A549 (cell line): ENCODE measurements around the gene MSI2.

Source experiments
- BHLHE40 ChIP-seq: IDR thresholded peaks from 2 replicates; pipeline ENCODE4 v1.6.1; 2012; ENCODE audit warnings: low read depth, low read length, inconsistent platforms
- HDAC2 ChIP-seq: fragments of 200-600 bp; sonication (generic); IDR thresholded peaks from 2 replicates; pipeline ENCODE4 v1.6.1; 2016
- POLR2A ChIP-seq: IDR thresholded peaks from 2 replicates; pipeline ENCODE4 v1.6.1; 2012; ENCODE audit warnings: mild to moderate bottlenecking, low read length
- SMC3 ChIP-seq: fragments of >200 bp; sonication (Bioruptor Twin); formaldehyde crosslinking; IDR thresholded peaks from 3 replicates; pipeline ENCODE4 v1.6.1; 2018; ENCODE audit warnings: inconsistent platforms
- TF ChIP-seq, protein P1 (sequence below): fragments of 150-350 bp; IDR thresholded peaks from 2 replicates; pipeline ENCODE4 v1.6.1; 2014; ENCODE audit warnings: low read depth, mild to moderate bottlenecking, low read length
- TF ChIP-seq, protein P2 (sequence below): fragments of 450-650 bp; IDR thresholded peaks from 2 replicates; pipeline ENCODE4 v1.6.1; 2014; ENCODE audit warnings: antibody characterized with exemption
- TF ChIP-seq, protein P3 (sequence below): IDR thresholded peaks from 2 replicates; pipeline ENCODE4 v1.6.1; 2012; ENCODE audit warnings: low read depth, borderline replicate concordance
- TF ChIP-seq, protein P4 (sequence below): fragments of >200 bp; sonication (Bioruptor Twin); formaldehyde crosslinking; IDR thresholded peaks from 3 replicates; pipeline ENCODE4 v1.5.1; 2016
- TF ChIP-seq, protein P5 (sequence below): fragments of 250-450 bp; sonication (Bioruptor Pico); IDR thresholded peaks from 2 replicates; pipeline ENCODE4 v1.5.0; 2021; ENCODE audit warnings: mild to moderate bottlenecking, moderate library complexity, borderline replicate concordance

DNA sequence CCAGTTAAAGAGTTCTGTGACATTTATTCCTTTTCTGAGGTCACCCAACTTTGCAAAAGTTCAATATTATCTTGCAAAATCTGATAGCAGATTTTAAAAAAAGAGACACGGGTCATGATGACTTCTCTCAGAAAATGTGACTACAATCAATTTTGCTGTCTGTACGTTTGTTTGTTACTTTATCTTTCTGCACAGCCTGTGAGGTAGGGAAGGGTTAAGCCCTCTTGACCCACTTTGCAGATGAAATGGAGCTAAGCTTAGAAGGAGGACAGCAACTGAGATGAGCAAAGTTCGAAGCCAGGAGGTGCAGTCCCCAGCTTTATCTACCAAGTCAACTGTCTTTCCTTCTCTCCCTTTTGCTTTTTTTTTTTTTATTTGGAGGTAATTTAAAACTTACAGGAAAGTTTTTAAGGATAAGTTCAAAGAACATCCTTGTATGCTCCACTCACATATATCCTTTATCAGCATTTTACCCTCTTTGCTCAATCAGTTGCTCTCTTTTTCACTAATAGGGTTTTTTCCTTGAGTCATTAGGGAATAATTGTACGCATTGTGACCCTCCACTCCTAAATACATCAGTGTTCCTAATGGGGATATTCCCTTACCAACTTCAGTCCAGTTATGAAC lies 86.8 kb downstream of the MSI2 start:
- TF ChIP-seq HDAC2 (no peak), SMC3 (no peak), POLR2A (no peak), BHLHE40 (no peak)
- TF ChIP-seq, protein P1, sequence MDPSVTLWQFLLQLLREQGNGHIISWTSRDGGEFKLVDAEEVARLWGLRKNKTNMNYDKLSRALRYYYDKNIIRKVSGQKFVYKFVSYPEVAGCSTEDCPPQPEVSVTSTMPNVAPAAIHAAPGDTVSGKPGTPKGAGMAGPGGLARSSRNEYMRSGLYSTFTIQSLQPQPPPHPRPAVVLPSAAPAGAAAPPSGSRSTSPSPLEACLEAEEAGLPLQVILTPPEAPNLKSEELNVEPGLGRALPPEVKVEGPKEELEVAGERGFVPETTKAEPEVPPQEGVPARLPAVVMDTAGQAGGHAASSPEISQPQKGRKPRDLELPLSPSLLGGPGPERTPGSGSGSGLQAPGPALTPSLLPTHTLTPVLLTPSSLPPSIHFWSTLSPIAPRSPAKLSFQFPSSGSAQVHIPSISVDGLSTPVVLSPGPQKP: no peak
- TF ChIP-seq, protein P2, sequence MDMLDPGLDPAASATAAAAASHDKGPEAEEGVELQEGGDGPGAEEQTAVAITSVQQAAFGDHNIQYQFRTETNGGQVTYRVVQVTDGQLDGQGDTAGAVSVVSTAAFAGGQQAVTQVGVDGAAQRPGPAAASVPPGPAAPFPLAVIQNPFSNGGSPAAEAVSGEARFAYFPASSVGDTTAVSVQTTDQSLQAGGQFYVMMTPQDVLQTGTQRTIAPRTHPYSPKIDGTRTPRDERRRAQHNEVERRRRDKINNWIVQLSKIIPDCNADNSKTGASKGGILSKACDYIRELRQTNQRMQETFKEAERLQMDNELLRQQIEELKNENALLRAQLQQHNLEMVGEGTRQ: no peak
- TF ChIP-seq, protein P3, sequence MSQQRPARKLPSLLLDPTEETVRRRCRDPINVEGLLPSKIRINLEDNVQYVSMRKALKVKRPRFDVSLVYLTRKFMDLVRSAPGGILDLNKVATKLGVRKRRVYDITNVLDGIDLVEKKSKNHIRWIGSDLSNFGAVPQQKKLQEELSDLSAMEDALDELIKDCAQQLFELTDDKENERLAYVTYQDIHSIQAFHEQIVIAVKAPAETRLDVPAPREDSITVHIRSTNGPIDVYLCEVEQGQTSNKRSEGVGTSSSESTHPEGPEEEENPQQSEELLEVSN: no peak
- TF ChIP-seq, protein P4, sequence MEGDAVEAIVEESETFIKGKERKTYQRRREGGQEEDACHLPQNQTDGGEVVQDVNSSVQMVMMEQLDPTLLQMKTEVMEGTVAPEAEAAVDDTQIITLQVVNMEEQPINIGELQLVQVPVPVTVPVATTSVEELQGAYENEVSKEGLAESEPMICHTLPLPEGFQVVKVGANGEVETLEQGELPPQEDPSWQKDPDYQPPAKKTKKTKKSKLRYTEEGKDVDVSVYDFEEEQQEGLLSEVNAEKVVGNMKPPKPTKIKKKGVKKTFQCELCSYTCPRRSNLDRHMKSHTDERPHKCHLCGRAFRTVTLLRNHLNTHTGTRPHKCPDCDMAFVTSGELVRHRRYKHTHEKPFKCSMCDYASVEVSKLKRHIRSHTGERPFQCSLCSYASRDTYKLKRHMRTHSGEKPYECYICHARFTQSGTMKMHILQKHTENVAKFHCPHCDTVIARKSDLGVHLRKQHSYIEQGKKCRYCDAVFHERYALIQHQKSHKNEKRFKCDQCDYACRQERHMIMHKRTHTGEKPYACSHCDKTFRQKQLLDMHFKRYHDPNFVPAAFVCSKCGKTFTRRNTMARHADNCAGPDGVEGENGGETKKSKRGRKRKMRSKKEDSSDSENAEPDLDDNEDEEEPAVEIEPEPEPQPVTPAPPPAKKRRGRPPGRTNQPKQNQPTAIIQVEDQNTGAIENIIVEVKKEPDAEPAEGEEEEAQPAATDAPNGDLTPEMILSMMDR: no peak
- TF ChIP-seq, protein P5, sequence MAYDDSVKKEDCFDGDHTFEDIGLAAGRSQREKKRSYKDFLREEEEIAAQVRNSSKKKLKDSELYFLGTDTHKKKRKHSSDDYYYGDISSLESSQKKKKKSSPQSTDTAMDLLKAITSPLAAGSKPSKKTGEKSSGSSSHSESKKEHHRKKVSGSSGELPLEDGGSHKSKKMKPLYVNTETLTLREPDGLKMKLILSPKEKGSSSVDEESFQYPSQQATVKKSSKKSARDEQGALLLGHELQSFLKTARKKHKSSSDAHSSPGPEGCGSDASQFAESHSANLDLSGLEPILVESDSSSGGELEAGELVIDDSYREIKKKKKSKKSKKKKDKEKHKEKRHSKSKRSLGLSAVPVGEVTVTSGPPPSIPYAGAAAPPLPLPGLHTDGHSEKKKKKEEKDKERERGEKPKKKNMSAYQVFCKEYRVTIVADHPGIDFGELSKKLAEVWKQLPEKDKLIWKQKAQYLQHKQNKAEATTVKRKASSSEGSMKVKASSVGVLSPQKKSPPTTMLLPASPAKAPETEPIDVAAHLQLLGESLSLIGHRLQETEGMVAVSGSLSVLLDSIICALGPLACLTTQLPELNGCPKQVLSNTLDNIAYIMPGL (CRISPR knock-in tag): no peak
